A549 (cell line): ENCODE measurements around the gene TMEM225B.
"Not testable (repeated sequence)": the region's sequence is repeated elsewhere in the genome, so short reads cannot be mapped to it uniquely, and the experiment has no call there.

Experiments used
- CTCF ChIP-seq: fragments of >200 bp; sonication (Bioruptor Twin); formaldehyde crosslinking; IDR thresholded peaks from 3 replicates; pipeline ENCODE4 v1.5.1; 2016
- EHMT2 ChIP-seq: fragments of 200-600 bp; sonication (generic); IDR thresholded peaks from 2 replicates; pipeline ENCODE4 v1.6.1; 2016; ENCODE audit warnings: antibody characterized with exemption, low read depth, mild to moderate bottlenecking, moderate library complexity
- EP300 ChIP-seq, 2 experiments: fragments of >200 bp; sonication (Bioruptor Twin); formaldehyde crosslinking; IDR thresholded peaks; 2 replicates in 1 of 2; 3 replicates in 1 of 2; pipeline ENCODE4 v1.6.1; 2016 to 2017
- HEYL ChIP-seq: fragments of 250-450 bp; sonication (Bioruptor Pico); IDR thresholded peaks from 2 replicates; pipeline ENCODE4 v1.8.0; 2021; ENCODE audit warnings: mild to moderate bottlenecking, moderate library complexity
- POLR2A ChIP-seq: IDR thresholded peaks from 2 replicates; pipeline ENCODE4 v1.6.1; 2012; ENCODE audit warnings: mild to moderate bottlenecking, low read length
- POLR2AphosphoS2 ChIP-seq: conservative IDR thresholded peaks from 2 replicates; pipeline ENCODE4 v1.6.1; 2012; ENCODE audit warnings: low read length, improper control_type of control experiment, inconsistent platforms
- RAD21 ChIP-seq, 2 experiments: fragments of >200 bp in 1 of 2; sonication (Bioruptor Twin) in 1 of 2; formaldehyde crosslinking in 1 of 2; IDR thresholded peaks in 1 of 2; conservative IDR thresholded peaks in 1 of 2; 2 replicates in 1 of 2; 3 replicates in 1 of 2; pipeline ENCODE4 v1.6.1; 2012 to 2018; ENCODE audit warnings: inconsistent platforms in 1 of 2
- RCOR1 ChIP-seq: fragments of 150-350 bp; IDR thresholded peaks from 2 replicates; pipeline ENCODE4 v1.6.1; 2014; ENCODE audit warnings: antibody characterized with exemption, low read length, low read depth
- RFX5 ChIP-seq: fragments of 450-650 bp; IDR thresholded peaks from 2 replicates; pipeline ENCODE4 v1.7.1; 2014; ENCODE audit warnings: antibody characterized with exemption, mild to moderate bottlenecking, moderate library complexity
- SMC3 ChIP-seq: fragments of >200 bp; sonication (Bioruptor Twin); formaldehyde crosslinking; IDR thresholded peaks from 3 replicates; pipeline ENCODE4 v1.6.1; 2018; ENCODE audit warnings: inconsistent platforms
- SREBF2 ChIP-seq: fragments of 450-650 bp; IDR thresholded peaks from 2 replicates; pipeline ENCODE4 v1.6.1; 2014; ENCODE audit warnings: mild to moderate bottlenecking, moderate library complexity
- ZC3H11A ChIP-seq: fragments of 450-650 bp; IDR thresholded peaks from 2 replicates; pipeline ENCODE4 v1.6.1; 2014; ENCODE audit warnings: antibody characterized with exemption, mild to moderate bottlenecking
- TF ChIP-seq, protein P1 (sequence below): fragments of 200-600 bp; sonication (generic); IDR thresholded peaks from 2 replicates; pipeline ENCODE4 v1.6.1; 2016; ENCODE audit warnings: antibody characterized with exemption, mild to moderate bottlenecking, moderate library complexity
- TF ChIP-seq, protein P2 (sequence below): IDR thresholded peaks from 2 replicates; pipeline ENCODE4 v1.6.1; 2012

GRCh38 chr7:99580778-99581332 lies 17.2 kb upstream of the TMEM225B start:
- not testable (repeated sequence) for TF ChIP-seq POLR2A; RFX5; CTCF; POLR2AphosphoS2; HEYL (CRISPR knock-in tag); SMC3; EP300 (IDR thresholded peaks at IDR 0.05); EHMT2; SREBF2; RAD21 (conservative IDR thresholded peaks at IDR 0.05 in 1 of 2, IDR thresholded peaks at IDR 0.05 in 1 of 2); RCOR1
- TF ChIP-seq, protein P1, sequence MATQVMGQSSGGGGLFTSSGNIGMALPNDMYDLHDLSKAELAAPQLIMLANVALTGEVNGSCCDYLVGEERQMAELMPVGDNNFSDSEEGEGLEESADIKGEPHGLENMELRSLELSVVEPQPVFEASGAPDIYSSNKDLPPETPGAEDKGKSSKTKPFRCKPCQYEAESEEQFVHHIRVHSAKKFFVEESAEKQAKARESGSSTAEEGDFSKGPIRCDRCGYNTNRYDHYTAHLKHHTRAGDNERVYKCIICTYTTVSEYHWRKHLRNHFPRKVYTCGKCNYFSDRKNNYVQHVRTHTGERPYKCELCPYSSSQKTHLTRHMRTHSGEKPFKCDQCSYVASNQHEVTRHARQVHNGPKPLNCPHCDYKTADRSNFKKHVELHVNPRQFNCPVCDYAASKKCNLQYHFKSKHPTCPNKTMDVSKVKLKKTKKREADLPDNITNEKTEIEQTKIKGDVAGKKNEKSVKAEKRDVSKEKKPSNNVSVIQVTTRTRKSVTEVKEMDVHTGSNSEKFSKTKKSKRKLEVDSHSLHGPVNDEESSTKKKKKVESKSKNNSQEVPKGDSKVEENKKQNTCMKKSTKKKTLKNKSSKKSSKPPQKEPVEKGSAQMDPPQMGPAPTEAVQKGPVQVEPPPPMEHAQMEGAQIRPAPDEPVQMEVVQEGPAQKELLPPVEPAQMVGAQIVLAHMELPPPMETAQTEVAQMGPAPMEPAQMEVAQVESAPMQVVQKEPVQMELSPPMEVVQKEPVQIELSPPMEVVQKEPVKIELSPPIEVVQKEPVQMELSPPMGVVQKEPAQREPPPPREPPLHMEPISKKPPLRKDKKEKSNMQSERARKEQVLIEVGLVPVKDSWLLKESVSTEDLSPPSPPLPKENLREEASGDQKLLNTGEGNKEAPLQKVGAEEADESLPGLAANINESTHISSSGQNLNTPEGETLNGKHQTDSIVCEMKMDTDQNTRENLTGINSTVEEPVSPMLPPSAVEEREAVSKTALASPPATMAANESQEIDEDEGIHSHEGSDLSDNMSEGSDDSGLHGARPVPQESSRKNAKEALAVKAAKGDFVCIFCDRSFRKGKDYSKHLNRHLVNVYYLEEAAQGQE, result not testable (repeated sequence)
- TF ChIP-seq ZC3H11A, result peak; percentile 85
- TF ChIP-seq, protein P2, sequence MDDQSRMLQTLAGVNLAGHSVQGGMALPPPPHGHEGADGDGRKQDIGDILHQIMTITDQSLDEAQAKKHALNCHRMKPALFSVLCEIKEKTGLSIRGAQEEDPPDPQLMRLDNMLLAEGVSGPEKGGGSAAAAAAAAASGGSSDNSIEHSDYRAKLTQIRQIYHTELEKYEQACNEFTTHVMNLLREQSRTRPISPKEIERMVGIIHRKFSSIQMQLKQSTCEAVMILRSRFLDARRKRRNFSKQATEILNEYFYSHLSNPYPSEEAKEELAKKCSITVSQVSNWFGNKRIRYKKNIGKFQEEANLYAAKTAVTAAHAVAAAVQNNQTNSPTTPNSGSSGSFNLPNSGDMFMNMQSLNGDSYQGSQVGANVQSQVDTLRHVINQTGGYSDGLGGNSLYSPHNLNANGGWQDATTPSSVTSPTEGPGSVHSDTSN, result not testable (repeated sequence)
